Thoracic aorta (tissue), 2 donors: ENCODE measurements around the gene CEP57L1. TPM values are rescaled to one million over a fixed set of nuclear protein-coding genes. Genes with fewer than 3 reads are reported as not detected.

Experiments
- ATAC-seq: fragments of 150-250 bp; one replicate; pipeline ENCODE4 v1.8.0; 2017; ENCODE audit warnings: low read depth; ENCODE audit not compliant: insufficient number of reproducible peaks, low FRiP score
- DNase-seq: peaks from one replicate; pipeline ENCODE4 v3.0.0-alpha.2; 2020; ENCODE audit warnings: low spot score
- H3K27ac ChIP-seq, 2 donors: fragments of 200-600 bp; sonication (generic); 1 replicate in 1 of 2; 2 replicates in 1 of 2; pipeline ENCODE4 v1.5.1; 2016; ENCODE audit warnings: mild to moderate bottlenecking in 2 of 2, moderate library complexity in 2 of 2
- H3K27me3 ChIP-seq: fragments of 200-600 bp; sonication (generic); replicated peaks from 2 replicates; pipeline ENCODE4 v1.6.0; 2016; ENCODE audit warnings: mild to moderate bottlenecking; ENCODE audit not compliant: insufficient read depth
- H3K36me3 ChIP-seq: fragments of 200-600 bp; sonication (generic); one replicate; pipeline ENCODE4 v1.5.1; 2016
- H3K4me1 ChIP-seq, 2 donors: fragments of 200-600 bp; sonication (generic); 1 replicate in 1 of 2; 2 replicates in 1 of 2; pipeline versions ENCODE4 v1.5.1 to v1.6.0; 2016; ENCODE audit warnings: low read depth in 2 of 2, mild to moderate bottlenecking in 1 of 2; ENCODE audit not compliant: control insufficient read depth in 1 of 2
- H3K4me3 ChIP-seq: fragments of 200-600 bp; sonication (generic); 2 replicates; pipeline ENCODE4 v1.5.1; 2016; ENCODE audit warnings: mild to moderate bottlenecking
- H3K9me3 ChIP-seq: fragments of 200-600 bp; sonication (generic); 2 replicates; pipeline ENCODE4 v1.5.1; 2016
- CTCF ChIP-seq: fragments of 200-600 bp; sonication (generic); IDR thresholded peaks from one replicate; pipeline ENCODE4 v1.5.1; 2019; ENCODE audit warnings: antibody characterized with exemption
- total RNA-seq, 2 donors: library from RNA; depleted of rRNA; stranded (reverse); fragments of >200 nt; gene quantifications; one replicate each; pipeline versions ENCODE4 v1.1.0 to v1.2.3, GENCODE V29; 2016

CEP57L1 gene
- total RNA-seq, 2 donors from 2014 or later: 9.8 to 29.5 TPM

GRCh38 chr6:109062216-109062615 lies 33.1 kb upstream of the CEP57L1 start:
- ATAC-seq (no peak), DNase-seq (no peak)
- Histone ChIP-seq H3K4me3 (no peak overlapping the region), H3K36me3 (no peaks in the 10 kb centered on the region), H3K27me3 (no peaks in the 10 kb centered on the region), H3K27ac (no peak overlapping the region), H3K4me1 (peaks cover 29 to 32% of the 10 kb centered on the region in 2 donors), H3K9me3 (no peaks in the 10 kb centered on the region)
- TF ChIP-seq CTCF: no peak

DNA sequence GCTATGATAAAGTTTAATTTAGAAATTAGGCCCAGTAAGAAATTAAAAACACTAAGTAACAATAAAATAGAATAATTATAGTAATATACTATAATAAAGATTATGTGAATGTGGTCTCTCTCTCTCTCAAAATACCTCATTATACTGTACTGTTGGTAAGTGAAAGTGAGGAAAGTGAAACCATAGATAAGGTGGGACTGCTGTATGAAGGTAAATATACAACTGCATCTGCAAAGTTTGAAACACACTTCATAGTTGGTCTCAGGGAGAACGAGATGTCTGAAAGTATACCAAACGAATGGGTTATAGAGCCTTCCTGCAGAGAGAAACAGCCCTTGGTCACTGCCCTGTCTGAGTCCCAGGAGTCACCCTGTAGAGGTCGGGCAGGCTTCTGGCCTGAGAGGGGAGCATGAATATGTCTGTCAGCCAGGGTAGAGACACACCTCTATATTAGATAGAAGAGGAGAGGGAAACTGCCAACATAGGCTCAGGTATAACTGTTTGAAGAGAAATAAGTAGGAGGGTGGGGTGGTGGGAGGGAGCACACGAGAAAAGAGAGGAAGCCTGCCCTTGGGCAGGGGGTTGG lies 32.4 kb upstream of the CEP57L1 start:
- no peaks in the 10 kb centered on the region for H3K9me3 ChIP-seq
- H3K36me3 ChIP-seq: no peaks in the 10 kb centered on the region
- TF ChIP-seq CTCF: no peak
- DNase-seq: no peak
- H3K4me3 ChIP-seq: no peak overlapping the region
- H3K4me1 ChIP-seq: peaks cover 24 to 27% of the 10 kb centered on the region in 2 donors
- no peak for ATAC-seq
- H3K27ac ChIP-seq: no peak overlapping the region
- H3K27me3 ChIP-seq: no peaks in the 10 kb centered on the region

DNA sequence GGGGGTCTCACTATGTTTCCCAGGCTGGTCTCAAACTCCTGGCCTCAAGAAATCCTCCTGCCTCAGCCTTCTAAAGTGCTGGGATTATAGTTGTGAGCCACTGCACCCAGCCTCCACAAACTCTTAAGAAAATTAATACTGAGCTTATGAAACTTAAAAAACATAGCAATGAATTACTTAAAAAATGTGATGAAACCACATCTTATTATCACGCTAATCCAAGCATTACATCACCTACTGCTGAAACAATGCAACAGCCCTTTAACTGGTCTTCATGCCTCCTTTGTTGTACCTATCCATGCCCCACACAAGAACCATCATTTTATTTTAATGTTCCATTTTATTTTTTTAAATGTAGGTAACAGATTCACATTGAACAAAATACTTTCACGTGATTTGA lies 25.6 kb upstream of the CEP57L1 start:
- Histone ChIP-seq H3K27ac (no peak overlapping the region), H3K4me1 (peaks cover 11 to 26% of the 10 kb centered on the region in 2 donors), H3K36me3 (no peaks in the 10 kb centered on the region), H3K27me3 (no peaks in the 10 kb centered on the region), H3K4me3 (no peak overlapping the region), H3K9me3 (no peaks in the 10 kb centered on the region)
- no peak for TF ChIP-seq CTCF
- ATAC-seq (no peak), DNase-seq (no peak)

GRCh38 chr6:109071125-109071917 lies 24.0 kb upstream of the CEP57L1 start:
- ATAC-seq: no peak
- H3K4me1 ChIP-seq: peaks cover 11 to 26% of the 10 kb centered on the region in 2 donors
- no peak overlapping the region for H3K27ac ChIP-seq

More at GRCh38 chr6:109071125-109071917, 24.0 kb upstream of the CEP57L1 start:
- no peaks in the 10 kb centered on the region for H3K9me3 ChIP-seq
- H3K4me3 ChIP-seq: no peak overlapping the region
- no peaks in the 10 kb centered on the region for H3K27me3 ChIP-seq
- H3K36me3 ChIP-seq: no peaks in the 10 kb centered on the region
- TF ChIP-seq CTCF: no peak
- no peak for DNase-seq
